ENCODE results near the gene TEX51. TPM values are rescaled to one million over a fixed set of nuclear protein-coding genes. Genes with fewer than 3 reads are reported as not detected.

Gene TEX51
- total and polyA plus RNA-seq, 2 donors from 2014 or later = 2.1 TPM; not detected in 1

DNA sequence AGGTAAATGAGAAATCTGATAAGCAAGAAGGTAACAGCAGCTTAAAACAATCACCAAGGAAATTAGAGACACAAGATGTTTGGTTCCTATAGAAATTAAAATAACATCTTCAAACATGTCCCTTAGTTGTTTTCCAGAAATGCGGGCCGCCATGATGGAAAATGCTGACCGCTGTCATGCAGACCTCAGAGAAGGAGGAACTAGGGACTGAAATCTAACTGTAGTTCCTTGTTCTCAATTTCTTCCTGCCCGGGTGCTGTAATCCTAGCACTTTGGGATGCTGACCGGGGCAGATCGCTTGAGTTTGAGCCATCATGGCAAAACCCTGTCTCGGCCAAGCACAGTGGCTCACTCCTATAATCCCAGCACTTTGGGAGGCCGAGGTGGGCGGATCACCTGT lies 51.1 kb downstream of the TEX51 start:
- no peaks in the 10 kb centered on the region for H3K27me3 ChIP-seq (ENCODE audit: control insufficient read depth, insufficient read depth, low read length)
- H3K36me3 ChIP-seq (ENCODE audit: control insufficient read depth in 2 of 3, insufficient read depth in 3 of 3, low read length in 3 of 3) = no peaks in the 10 kb centered on the region
- DNase-seq = no peak
- no peak overlapping the region for H3K9ac ChIP-seq (ENCODE audit: low read length in 3 of 3)
- intact Hi-C loops (cut with DNase I) = no loop called here
- FAIRE-seq = no peak
- peaks cover 5 to 26% (median 15%) of the 10 kb centered on the region in 3 donors for H3K4me1 ChIP-seq (ENCODE audit: control insufficient read depth in 2 of 3, insufficient read depth in 2 of 3, low read depth in 1 of 3, low read length in 3 of 3)
- no peak overlapping the region for H3K27ac ChIP-seq (ENCODE audit: low read depth in 2 of 2, low read length in 2 of 2)
- no peak overlapping the region for H3K4me3 ChIP-seq (ENCODE audit: low read length in 3 of 3)
- TF ChIP-seq, protein P1, sequence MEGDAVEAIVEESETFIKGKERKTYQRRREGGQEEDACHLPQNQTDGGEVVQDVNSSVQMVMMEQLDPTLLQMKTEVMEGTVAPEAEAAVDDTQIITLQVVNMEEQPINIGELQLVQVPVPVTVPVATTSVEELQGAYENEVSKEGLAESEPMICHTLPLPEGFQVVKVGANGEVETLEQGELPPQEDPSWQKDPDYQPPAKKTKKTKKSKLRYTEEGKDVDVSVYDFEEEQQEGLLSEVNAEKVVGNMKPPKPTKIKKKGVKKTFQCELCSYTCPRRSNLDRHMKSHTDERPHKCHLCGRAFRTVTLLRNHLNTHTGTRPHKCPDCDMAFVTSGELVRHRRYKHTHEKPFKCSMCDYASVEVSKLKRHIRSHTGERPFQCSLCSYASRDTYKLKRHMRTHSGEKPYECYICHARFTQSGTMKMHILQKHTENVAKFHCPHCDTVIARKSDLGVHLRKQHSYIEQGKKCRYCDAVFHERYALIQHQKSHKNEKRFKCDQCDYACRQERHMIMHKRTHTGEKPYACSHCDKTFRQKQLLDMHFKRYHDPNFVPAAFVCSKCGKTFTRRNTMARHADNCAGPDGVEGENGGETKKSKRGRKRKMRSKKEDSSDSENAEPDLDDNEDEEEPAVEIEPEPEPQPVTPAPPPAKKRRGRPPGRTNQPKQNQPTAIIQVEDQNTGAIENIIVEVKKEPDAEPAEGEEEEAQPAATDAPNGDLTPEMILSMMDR (IDR thresholded peaks at IDR 0.05; ENCODE audit: borderline replicate concordance, extremely low read depth, insufficient read depth) = no peak
- H3K9me3 ChIP-seq (ENCODE audit: control insufficient read depth in 2 of 3, insufficient read depth in 1 of 3, low read length in 3 of 3) = no peaks in the 10 kb centered on the region

DNA sequence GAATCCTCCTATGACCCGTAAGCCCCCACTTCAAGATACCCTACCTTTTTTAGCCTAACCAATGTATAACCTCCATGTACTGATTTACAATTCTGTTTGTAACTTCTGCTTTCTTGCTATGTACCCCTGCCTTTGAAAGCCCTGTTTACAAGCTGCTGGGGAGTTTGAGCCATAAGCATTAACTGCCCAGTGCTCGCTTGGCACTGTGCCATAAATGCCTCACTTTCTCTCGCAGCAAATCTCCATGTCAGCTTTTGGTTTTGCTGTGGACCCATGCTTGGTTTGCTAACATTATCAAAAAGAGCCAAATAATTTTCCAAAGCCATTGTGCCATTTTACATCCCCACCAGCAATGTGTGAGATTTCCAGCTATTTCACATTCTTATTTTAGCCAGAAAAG lies 51.8 kb downstream of the TEX51 start:
- Histone ChIP-seq H3K4me1 (ENCODE audit: control insufficient read depth in 2 of 3, insufficient read depth in 2 of 3, low read depth in 1 of 3, low read length in 3 of 3) (peaks cover 5 to 20% (median 13%) of the 10 kb centered on the region in 3 donors), H3K27me3 (ENCODE audit: control insufficient read depth, insufficient read depth, low read length) (no peaks in the 10 kb centered on the region), H3K27ac (ENCODE audit: low read depth in 2 of 2, low read length in 2 of 2) (no peak overlapping the region), H3K36me3 (ENCODE audit: control insufficient read depth in 2 of 3, insufficient read depth in 3 of 3, low read length in 3 of 3) (no peaks in the 10 kb centered on the region), H3K4me3 (ENCODE audit: low read length in 3 of 3) (no peak overlapping the region), H3K9me3 (ENCODE audit: control insufficient read depth in 2 of 3, insufficient read depth in 1 of 3, low read length in 3 of 3) (no peaks in the 10 kb centered on the region), H3K9ac (ENCODE audit: low read length in 3 of 3) (no peak overlapping the region)
- intact Hi-C loops (cut with DNase I) = no loop called here
- DNase-seq = no peak
- no peak for FAIRE-seq
- TF ChIP-seq, protein P1 (IDR thresholded peaks at IDR 0.05; ENCODE audit: borderline replicate concordance, extremely low read depth, insufficient read depth) = no peak

Other genes with a start within 250 kb of the TEX51 start
- 51.1 TPM for gene GYPC, start 242.7 kb upstream of the TEX51 start, total RNA-seq
- gene GYPC, start 242.7 kb upstream of the TEX51 start, polyA plus RNA-seq (ENCODE audit: insufficient read depth, low read depth, low replicate concordance) = 61.9 TPM
- gene BIN1, start 208.3 kb downstream of the TEX51 start, total RNA-seq = 121 TPM
- 167 TPM for gene BIN1, start 208.3 kb downstream of the TEX51 start, polyA plus RNA-seq (ENCODE audit: insufficient read depth, low read depth, low replicate concordance)

Data from kidney (tissue), 14 donors.